Dermis microvascular lymphatic vessel endothelial cell (primary cell): ENCODE data around the gene EFHD1. TPM values are rescaled to one million over a fixed set of nuclear protein-coding genes. Genes with fewer than 3 reads are reported as not detected.
"Not testable (repeated sequence)": the region's sequence is repeated elsewhere in the genome, so short reads cannot be mapped to it uniquely, and the experiment has no call there.

Experiments
- DNase-seq, 2 donors: peaks; one replicate each; pipeline versions ENCODE4 v3.0.0 to v3.0.0-alpha.2; 2010; ENCODE audit warnings: low read depth in 2 of 2
- total RNA-seq: library from RNA; depleted of rRNA; stranded (reverse); fragments of >200 nt; gene quantifications from 2 replicates; pipeline ENCODE4 v1.2.1, GENCODE V29; 2014

The EFHD1 gene
- total RNA-seq, 1 donor from 2014 or later = not detected

DNA sequence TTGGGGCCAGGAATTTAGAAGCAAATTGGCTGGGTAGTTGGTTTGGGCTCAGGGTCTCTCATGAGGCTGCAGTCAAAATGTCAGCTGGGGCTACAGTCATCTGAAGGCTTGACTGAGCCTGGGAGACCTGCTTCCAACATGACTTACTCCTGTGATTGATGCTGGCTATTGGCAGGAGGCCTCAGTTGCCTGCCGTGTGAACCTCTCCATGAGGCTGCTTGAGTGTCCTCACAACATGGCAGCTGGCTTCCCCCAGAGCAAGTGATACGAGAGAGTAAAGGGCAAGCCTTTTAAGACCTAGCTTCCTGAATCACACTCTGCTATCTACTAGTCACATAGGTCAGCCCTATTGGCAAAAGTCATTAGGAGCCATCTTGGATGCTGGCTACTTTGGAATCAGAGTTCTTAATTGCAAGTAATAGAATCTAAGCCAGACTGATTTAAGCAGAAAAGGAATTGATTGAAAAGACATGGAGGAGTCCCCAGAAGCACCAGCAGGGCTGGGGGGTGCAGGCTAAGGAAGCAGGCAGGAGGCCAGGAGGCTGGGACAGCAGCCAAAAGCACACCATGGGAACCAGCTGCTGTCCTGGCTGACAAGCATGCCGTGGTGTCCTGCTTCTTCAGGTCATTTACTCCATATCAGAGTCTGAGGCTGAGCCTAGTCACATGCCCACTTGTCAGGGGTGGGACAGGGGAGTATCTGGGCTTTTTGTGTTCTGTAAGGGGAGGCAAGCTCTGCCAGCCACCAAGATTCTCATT is 55.9 kb downstream of the EFHD1 start:
- DNase-seq = peak in 1 of 2 donors; percentile 59

GRCh38 chr2:232691117-232691516 is 57.7 kb downstream of the EFHD1 start:
- not testable (repeated sequence) for DNase-seq

GRCh38 chr2:232693344-232693743 is 59.9 kb downstream of the EFHD1 start:
- no peak for DNase-seq

DNA sequence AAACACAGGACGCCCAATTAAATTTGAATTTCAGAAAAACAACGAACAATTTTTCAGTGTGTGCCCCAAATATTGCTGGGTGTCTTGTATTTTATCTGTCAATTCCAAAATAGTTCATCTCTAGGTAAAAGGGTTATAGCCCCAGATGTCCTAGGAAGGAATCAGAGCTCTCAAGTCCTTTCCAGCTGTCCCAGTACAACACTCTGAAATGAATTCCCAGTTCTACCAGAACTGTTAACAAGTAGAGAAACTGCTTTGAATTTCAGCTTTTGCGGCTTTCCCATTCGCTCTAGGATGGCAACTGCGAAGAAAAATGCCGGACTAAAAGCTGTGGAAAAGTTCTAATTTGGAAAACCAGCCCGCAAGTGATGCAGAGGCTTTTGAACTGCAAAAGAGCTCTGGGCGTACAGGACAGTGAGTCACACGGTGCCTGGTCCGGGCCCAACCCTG is 63.2 kb downstream of the EFHD1 start:
- DNase-seq = no peak

- DNase-seq = peak; percentile 88 to 96
These were observed 63.8 kb downstream of the EFHD1 start, which contains the start of gene GIGYF2 for GRCh38 chr2:232697059-232697806. GIGYF2 (plus strand) TSS chr2:232697331; CDS start chr2:232735198, 37,867 bp downstream.

GRCh38 chr2:232697807-232698110 is 64.4 kb downstream of the EFHD1 start:
- DNase-seq = no peak

GRCh38 chr2:232698556-232699091 is 65.2 kb downstream of the EFHD1 start:
- no peak for DNase-seq

GRCh38 chr2:232699110-232699509 is 65.7 kb downstream of the EFHD1 start:
- DNase-seq = no peak

DNA sequence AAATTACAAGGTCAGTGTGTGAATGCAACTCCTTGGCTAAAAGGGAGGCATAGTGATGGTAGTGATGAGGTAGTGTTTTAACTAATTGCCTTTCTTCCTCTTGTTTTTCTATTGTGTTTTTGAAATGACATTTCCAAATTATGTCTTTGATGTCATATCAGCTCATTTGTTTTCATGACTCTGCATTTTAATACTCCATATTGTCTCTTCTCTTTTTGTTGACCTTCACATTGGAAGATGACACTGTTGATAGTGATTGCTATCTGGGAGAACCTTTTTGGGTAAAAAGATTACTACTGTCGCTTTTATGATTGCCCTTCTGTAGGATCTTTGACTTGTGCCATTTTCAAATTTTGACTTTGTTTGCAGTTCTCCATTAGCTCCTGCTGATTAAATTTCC is 66.8 kb downstream of the EFHD1 start:
- DNase-seq = no peak

DNA sequence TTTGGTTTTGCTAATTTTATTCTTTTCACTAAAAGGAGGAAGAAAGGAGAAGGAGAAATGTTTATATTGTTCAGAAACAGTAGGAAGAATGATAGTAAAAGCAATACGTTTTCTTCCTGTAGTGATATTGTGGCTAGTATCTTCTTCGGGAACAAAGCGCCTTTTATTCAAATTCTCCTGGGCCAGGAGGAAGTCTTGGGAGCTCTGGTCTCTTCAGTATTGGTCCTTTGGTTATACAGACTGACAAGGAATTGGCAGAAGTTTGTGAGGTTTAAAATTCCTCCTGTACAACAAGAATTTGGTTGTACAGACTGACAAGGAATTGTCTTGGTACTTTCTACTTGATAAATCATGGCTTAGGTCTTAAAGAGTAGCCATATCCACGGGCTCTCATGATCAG is 73.7 kb downstream of the EFHD1 start:
- no peak for DNase-seq

DNA sequence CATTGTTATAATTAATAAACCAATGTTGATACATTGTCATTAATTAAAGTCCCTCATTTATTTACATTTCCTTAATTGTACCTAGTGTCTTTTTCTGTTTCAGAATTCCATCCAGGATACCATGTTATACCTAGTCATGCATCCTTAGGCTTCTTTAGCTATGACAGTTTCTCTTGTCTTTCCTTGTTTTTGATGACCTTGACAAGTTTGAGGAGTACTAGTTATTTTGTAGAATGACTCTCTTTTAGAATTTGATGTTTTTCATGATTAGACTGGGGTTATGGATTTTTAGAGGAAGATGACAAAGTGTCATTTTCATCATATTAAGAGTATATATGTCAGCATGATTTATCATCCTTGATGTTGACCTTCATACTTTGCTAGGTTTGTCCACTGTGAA is 80.1 kb downstream of the EFHD1 start:
- DNase-seq = no peak

DNA sequence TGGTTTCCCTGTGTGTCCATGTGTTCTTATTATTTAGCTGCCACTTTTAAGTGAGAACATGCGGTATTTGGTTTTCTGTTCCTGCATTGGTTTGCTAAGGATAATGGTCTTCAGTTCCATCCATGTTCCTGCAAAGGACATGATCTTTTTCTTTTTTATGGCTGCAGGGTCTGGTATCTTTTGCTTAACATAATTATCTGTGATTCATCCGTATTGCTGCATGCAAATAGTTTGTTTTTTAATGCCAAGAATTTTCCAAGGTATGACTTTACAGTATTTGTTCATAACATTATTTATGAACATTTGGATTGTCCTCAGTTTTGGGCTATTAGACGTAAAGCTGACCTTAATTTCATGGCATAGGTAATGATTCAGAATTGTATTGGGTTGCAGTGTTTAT is 81.6 kb downstream of the EFHD1 start:
- no peak for DNase-seq

DNA sequence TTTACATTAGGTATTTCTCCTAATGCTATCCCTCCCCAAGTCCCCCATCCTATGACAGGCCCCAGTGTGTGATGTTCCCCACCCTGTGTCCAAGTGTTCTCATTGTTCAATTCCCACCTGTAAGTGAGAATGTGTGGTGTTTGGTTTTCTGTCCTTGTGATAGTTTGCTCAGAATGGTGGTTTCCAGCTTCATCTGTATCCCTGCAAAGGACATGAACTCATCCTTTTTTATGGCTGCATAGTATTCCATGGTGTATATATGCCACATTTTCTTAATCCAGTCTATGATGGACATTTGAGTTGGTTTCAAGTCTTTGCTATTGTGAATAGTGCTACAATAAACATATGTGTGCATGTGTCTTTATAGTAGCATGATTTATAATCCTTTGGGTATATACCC is 86.7 kb downstream of the EFHD1 start:
- not testable (repeated sequence) for DNase-seq

- DNase-seq = no peak
These were observed 87.9 kb downstream of the EFHD1 start for GRCh38 chr2:232721261-232721660.

DNA sequence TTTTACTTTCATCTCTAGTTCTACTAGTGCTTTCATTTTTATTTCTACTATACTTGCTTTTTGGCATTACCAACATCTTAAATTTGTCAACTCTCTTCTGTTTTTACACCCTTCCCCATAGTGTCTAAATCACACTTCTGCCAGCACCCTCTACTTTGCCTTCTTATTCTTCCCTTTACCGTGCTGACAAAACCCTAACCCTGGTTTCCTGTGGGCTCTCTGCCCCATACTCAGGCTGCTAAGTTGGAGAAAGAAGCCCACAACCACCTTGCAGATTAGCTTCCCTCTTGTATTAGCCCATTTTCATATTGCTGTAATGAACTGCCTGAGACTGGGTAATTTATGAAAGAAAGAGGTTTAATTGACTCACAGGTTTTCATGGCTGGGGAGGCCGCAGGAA is 88.5 kb downstream of the EFHD1 start:
- no peak for DNase-seq

DNA sequence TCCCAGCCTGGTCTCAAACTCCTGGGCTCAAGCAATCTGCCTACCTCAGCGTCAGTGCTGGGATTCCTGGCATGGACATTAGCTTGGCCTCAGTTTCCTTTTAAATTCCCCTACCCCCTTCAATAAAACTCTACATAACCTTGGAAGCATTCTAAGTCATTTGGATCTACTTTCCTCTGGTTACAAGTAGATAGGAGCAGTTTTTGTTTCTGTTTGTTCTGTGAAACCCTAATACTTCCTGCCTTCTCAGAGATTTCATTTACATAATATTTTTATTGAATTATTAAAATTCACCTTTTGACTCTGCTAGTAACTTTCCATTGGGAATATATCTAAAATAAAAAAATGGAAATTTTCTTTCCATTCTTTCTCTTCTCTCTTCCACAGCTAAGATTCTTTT is 89.6 kb downstream of the EFHD1 start:
- no peak for DNase-seq

DNA sequence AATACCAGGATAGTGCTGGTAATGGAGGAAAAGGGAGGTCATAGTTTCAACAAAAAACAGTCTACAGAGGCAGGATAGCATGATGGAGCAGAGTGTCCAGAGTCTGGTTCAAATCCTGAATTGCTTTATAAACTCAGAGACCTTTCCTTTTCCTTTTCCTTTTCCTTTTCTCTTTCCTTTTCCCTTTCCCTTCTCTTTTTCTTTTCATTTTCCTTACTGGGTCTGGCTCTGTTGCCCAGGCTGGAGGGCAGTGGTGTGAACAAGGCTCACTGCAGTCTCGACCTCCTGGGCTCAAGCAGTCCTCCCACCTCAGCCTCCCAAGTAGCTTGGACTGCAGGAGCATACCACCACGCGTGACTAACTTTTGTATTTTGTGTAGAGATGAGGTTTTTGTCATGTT is 95.4 kb downstream of the EFHD1 start:
- no peak for DNase-seq

DNA sequence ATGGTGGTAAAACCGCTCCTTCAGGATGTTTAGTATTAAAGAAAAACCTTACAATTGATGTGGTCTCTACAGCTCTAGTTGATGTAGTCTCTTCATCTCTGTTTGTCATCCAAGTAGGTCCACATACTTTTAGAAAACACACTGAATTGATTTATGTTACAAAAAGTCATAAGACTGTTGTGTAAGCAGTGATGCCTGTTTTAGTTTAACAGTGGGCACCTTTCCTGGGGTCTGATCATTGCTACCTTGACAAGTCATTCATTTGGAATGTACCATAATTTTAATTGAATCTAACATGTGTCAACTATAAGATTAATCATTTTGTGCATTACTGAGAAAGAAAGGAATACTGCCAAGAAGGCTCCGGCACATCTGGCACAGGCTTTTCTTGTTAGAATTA is 98.1 kb downstream of the EFHD1 start:
- no peak for DNase-seq

Other genes starting within 250 kb of the EFHD1 start
- gene ALPG, start 226.8 kb upstream of the EFHD1 start, total RNA-seq = not detected in 2 replicates
- gene ALPI, start 177.5 kb upstream of the EFHD1 start, total RNA-seq = not detected in 2 replicates
- gene ECEL1, start 145.8 kb upstream of the EFHD1 start, total RNA-seq = under 0.01 TPM in 1 of 2 replicates, not detected in the other
- not detected in 2 replicates for gene PRSS56, start 113.2 kb upstream of the EFHD1 start, total RNA-seq
- not detected in 2 replicates for gene CHRND, start 107.4 kb upstream of the EFHD1 start, total RNA-seq
- not detected in 2 replicates for gene CHRNG, start 93.9 kb upstream of the EFHD1 start, total RNA-seq
- 0.89 and 1.7 TPM in 2 replicates for gene TIGD1, start 83.0 kb upstream of the EFHD1 start, total RNA-seq
- 85.3 and 94.7 TPM in 2 replicates for gene EIF4E2, start 82.9 kb upstream of the EFHD1 start, total RNA-seq
- gene GIGYF2, start 63.7 kb downstream of the EFHD1 start, total RNA-seq = 36.3 and 44.1 TPM in 2 replicates
- gene KCNJ13, start 143.0 kb downstream of the EFHD1 start, total RNA-seq = not detected in 2 replicates
- gene SNORC, start 236.7 kb downstream of the EFHD1 start, total RNA-seq = 0.13 TPM in 2 replicates